Progenitor cell of endocrine pancreas (in vitro differentiated cells): ENCODE data around the gene CPOX. TPM values are rescaled to one million over a fixed set of nuclear protein-coding genes. Genes with fewer than 3 reads are reported as not detected.

ENCODE experiments used
- DNase-seq: peaks from one replicate; pipeline ENCODE4 v3.0.0; 2021; ENCODE audit warnings: low spot score; ENCODE audit not compliant: unreplicated experiment
- H3K27ac Mint-ChIP-seq: 2 replicates; pipeline ENCODE4 v1.8.0; 2021; ENCODE audit warnings: mild to moderate bottlenecking, moderate library complexity, mixed read lengths
- H3K27me3 Mint-ChIP-seq: 2 replicates; pipeline ENCODE4 v1.8.0; 2021; ENCODE audit warnings: mixed read lengths
- H3K36me3 Mint-ChIP-seq: 2 replicates; pipeline ENCODE4 v1.8.0; 2022; ENCODE audit warnings: mixed read lengths; ENCODE audit not compliant: insufficient read depth
- H3K4me1 Mint-ChIP-seq: 2 replicates; pipeline ENCODE4 v1.8.0; 2021; ENCODE audit warnings: low read depth, mixed read lengths
- H3K4me3 Mint-ChIP-seq: 2 replicates; pipeline ENCODE4 v1.8.0; 2021; ENCODE audit warnings: low read depth, mild to moderate bottlenecking, moderate library complexity, mixed read lengths
- H3K9me3 Mint-ChIP-seq: 2 replicates; pipeline ENCODE4 v1.8.0; 2021; ENCODE audit warnings: low read depth, mixed read lengths
- CTCF ChIP-seq: fragments of 200-600 bp; sonication (generic); IDR thresholded peaks from one replicate; pipeline ENCODE4 v1.5.0; 2021; ENCODE audit warnings: antibody characterized with exemption, mild to moderate bottlenecking; ENCODE audit not compliant: unreplicated experiment
- total RNA-seq: library from RNA; stranded (reverse); gene quantifications from 2 replicates; pipeline ENCODE4 v1.2.1, GENCODE V29; 2021

CPOX gene
- total RNA-seq, 1 donor from 2014 or later, result 24.4 TPM

DNA sequence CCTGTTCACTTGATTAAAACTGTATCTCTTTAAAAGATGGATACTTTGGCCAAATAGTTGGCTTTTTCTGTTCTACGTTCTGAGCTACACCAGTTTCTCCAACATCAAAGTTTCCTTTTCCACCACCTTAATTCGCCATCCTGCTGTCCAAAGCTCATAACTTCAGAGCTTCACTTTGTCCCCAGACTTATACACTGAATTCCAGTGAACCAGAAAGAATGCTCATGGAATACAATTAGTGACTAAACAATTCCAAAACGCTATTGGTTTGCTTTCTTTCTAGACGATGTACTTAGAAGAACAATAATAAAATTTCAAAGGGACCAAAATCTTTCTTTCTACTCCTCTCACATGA lies 38.4 kb downstream of the CPOX start:
- Mint-ChIP-seq H3K4me1 (no peaks in the 10 kb centered on the region), H3K4me3 (no peak overlapping the region), H3K9me3 (no peaks in the 10 kb centered on the region)

GRCh38 chr3:98554580-98554979 lies 38.8 kb downstream of the CPOX start:
- Mint-ChIP-seq H3K27ac (no peak overlapping the region), H3K27me3 (no peaks in the 10 kb centered on the region), H3K4me3 (no peak overlapping the region), H3K4me1 (no peaks in the 10 kb centered on the region), H3K36me3 (no peaks in the 10 kb centered on the region), H3K9me3 (no peaks in the 10 kb centered on the region)
- TF ChIP-seq CTCF, result no peak
- no peak for DNase-seq

More for the DNA sequence above, 38.4 kb downstream of the CPOX start:
- Mint-ChIP-seq H3K27me3 (no peaks in the 10 kb centered on the region), H3K27ac (no peak overlapping the region), H3K36me3 (no peaks in the 10 kb centered on the region)
- no peak for DNase-seq
- no peak for TF ChIP-seq CTCF

- Mint-ChIP-seq H3K27me3 (no peaks in the 10 kb centered on the region), H3K9me3 (no peaks in the 10 kb centered on the region), H3K4me3 (no peak overlapping the region), H3K27ac (no peak overlapping the region), H3K36me3 (no peaks in the 10 kb centered on the region), H3K4me1 (no peaks in the 10 kb centered on the region)
- no peak for DNase-seq
- no peak for TF ChIP-seq CTCF
Measured at GRCh38 chr3:98553753-98554152, 39.7 kb downstream of the CPOX start.

DNA sequence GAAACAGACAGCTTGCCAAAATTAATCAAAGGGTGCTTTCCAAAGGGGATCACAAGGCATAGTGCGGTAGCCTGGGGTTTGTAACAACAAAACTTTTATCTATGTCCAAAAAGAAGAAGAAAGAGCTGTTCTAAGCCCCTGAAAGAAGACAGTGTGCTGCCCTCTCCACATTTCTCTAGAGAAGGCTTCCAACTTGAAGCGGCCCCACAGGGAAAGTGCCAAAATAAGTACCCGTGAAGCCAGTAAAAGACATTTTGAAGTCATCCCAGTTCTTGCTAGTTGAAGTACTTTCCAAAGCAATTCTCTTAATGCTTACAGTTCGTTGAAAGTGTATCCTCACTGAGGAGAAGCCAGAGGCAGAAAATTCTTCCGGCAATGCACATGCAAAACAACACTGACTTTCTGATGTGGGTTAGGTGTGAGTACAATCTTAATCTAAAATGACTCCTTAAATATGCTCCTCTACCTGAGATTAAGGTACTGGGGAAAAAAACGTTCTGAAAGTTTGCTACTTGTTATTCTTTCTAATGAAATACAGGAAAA lies 40.3 kb downstream of the CPOX start:
- Mint-ChIP-seq H3K36me3 (no peaks in the 10 kb centered on the region), H3K27ac (no peak overlapping the region), H3K4me1 (no peaks in the 10 kb centered on the region), H3K27me3 (no peaks in the 10 kb centered on the region), H3K9me3 (no peaks in the 10 kb centered on the region), H3K4me3 (no peak overlapping the region)
- TF ChIP-seq CTCF, result no peak
- no peak for DNase-seq

GRCh38 chr3:98552232-98553020 lies 41.0 kb downstream of the CPOX start:
- H3K4me1 Mint-ChIP-seq, result no peaks in the 10 kb centered on the region
- TF ChIP-seq CTCF, result no peak
- H3K36me3 Mint-ChIP-seq, result no peaks in the 10 kb centered on the region
- no peak overlapping the region for H3K27ac Mint-ChIP-seq
- no peak overlapping the region for H3K4me3 Mint-ChIP-seq
- DNase-seq, result no peak
- H3K9me3 Mint-ChIP-seq, result no peaks in the 10 kb centered on the region
- no peaks in the 10 kb centered on the region for H3K27me3 Mint-ChIP-seq
